Gastrocnemius medialis (tissue), 4 donors: Measurements from ENCODE around the gene PTPRM. TPM values are rescaled to one million over a fixed set of nuclear protein-coding genes. Genes with fewer than 3 reads are reported as not detected.

Experiments used
- ATAC-seq, 2 donors: fragments of 150-250 bp; one replicate each; pipeline ENCODE4 v1.9.1; 2016
- DNase-seq, 2 donors: peaks; one replicate each; pipeline ENCODE4 v3.0.0-alpha.2; 2019
- H3K27ac ChIP-seq, 4 donors: fragments of 200-600 bp; sonication (generic); 1 replicate in 1 of 4; 2 replicates in 3 of 4; pipeline ENCODE4 v1.5.1; 2016 to 2018; ENCODE audit warnings: mild to moderate bottlenecking in 2 of 4, moderate library complexity in 1 of 4
- H3K27me3 ChIP-seq, 3 donors: fragments of 200-600 bp; sonication (generic) in 2 of 3; 1 replicate in 1 of 3; 2 replicates in 2 of 3; pipeline versions ENCODE4 v1.5.1 to v1.6.0; 2016 to 2019; ENCODE audit warnings: mild to moderate bottlenecking in 1 of 3, moderate library complexity in 1 of 3
- H3K36me3 ChIP-seq, 2 donors: fragments of 200-600 bp; sonication (generic) in 1 of 2; one replicate each; pipeline ENCODE4 v1.5.1; 2017 to 2018
- H3K4me1 ChIP-seq, 2 donors: fragments of 200-600 bp; sonication (generic) in 1 of 2; one replicate each; pipeline ENCODE4 v1.5.1; 2016 to 2017; ENCODE audit warnings: mild to moderate bottlenecking in 2 of 2
- H3K4me3 ChIP-seq, 4 donors: fragments of 200-600 bp; sonication (generic) in 3 of 4; 1 replicate in 1 of 4; 2 replicates in 3 of 4; pipeline ENCODE4 v1.5.1; 2016 to 2019; ENCODE audit warnings: mild to moderate bottlenecking in 2 of 4
- H3K9me3 ChIP-seq, 3 donors: fragments of 200-600 bp; sonication (generic) in 2 of 3; 1 replicate in 1 of 3; 2 replicates in 2 of 3; pipeline ENCODE4 v1.5.1; 2016 to 2019
- CTCF ChIP-seq, 5 experiments: fragments of 450-650 bp in 3 of 5; fragments of 200-600 bp in 2 of 5; sonication (generic) in 2 of 5; IDR thresholded peaks in 4 of 5; conservative IDR thresholded peaks in 1 of 5; 1 replicate in 4 of 5; 2 replicates in 1 of 5; pipeline ENCODE4 v1.5.1; 2016 to 2019; ENCODE audit warnings: antibody characterized with exemption in 5 of 5, mild to moderate bottlenecking in 3 of 5, moderate library complexity in 3 of 5
- POLR2A ChIP-seq, 2 donors: fragments of 450-650 bp; IDR thresholded peaks; one replicate each; pipeline ENCODE4 v1.6.1; 2017; ENCODE audit warnings: antibody characterized with exemption in 2 of 2, mild to moderate bottlenecking in 2 of 2, moderate library complexity in 2 of 2
- in situ Hi-C, 4 donors: fragments of 200-750 bp; cut with MboI; loops; one replicate each; pipeline versions ENCODE4 v1.15.0 to v1.8.0; 2017; ENCODE audit warnings: low sequenced_read_pairs in 4 of 4
- intact Hi-C: fragments of 100-400 bp; cut with DNase I; formaldehyde crosslinking; loops from one replicate; pipeline ENCODE4 v1.15.1; 2023; ENCODE audit warnings: low total_unique reads
- total RNA-seq, 4 donors: library from RNA; depleted of rRNA; stranded (reverse); fragments of >200 nt; gene quantifications; one replicate each; pipeline versions ENCODE4 v1.1.0 to v1.2.3, GENCODE V29; 2016

Gene PTPRM
- total RNA-seq, 4 donors from 2014 or later, result 52.6 to 79.3 (median 63.8) TPM

- Histone ChIP-seq H3K4me1 (peaks cover 18 to 25% of the 10 kb centered on the region in 2 donors), H3K36me3 (no peaks in the 10 kb centered on the region), H3K4me3 (no peak overlapping the region), H3K27me3 (no peaks in the 10 kb centered on the region), H3K27ac (no peak overlapping the region), H3K9me3 (no peaks in the 10 kb centered on the region)
- intact Hi-C loops (no loop called here), in situ Hi-C loops (no loop called here)
- DNase-seq (no peak), ATAC-seq (no peak)
- TF ChIP-seq CTCF (IDR thresholded peaks at IDR 0.05 in 4 of 5, conservative IDR thresholded peaks at IDR 0.05 in 1 of 5) (no peak), POLR2A (IDR thresholded peaks at IDR 0.05) (no peak)
These were observed 356.0 kb downstream of the PTPRM start for GRCh38 chr18:7923105-7923504.

DNA sequence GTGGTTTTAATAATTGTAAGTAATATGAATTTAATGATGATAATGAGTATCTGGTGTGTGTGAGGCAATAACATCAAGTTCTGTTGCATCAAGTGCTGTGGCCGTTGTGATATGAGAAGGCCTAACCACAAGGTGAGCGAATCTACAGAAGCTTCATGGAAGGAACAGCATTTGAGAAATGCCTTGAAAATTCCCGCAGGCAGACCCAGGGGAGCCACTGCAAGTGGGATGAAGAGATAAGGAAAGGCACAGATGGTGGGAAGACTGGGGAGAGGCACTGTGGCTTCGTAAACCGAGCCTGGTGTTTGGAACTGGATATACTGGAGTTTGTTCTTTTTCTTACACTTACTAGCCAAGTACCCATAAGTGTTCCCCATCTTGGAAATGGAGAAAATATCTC, 357.5 kb downstream of the PTPRM start:
- TF ChIP-seq CTCF (IDR thresholded peaks at IDR 0.05 in 4 of 5, conservative IDR thresholded peaks at IDR 0.05 in 1 of 5), result no peak
- H3K9me3 ChIP-seq, result no peaks in the 10 kb centered on the region
- H3K4me3 ChIP-seq, result no peak overlapping the region
- intact Hi-C loops, result no loop called here
- H3K27me3 ChIP-seq, result no peaks in the 10 kb centered on the region
- ATAC-seq, result no peak
- no peaks in the 10 kb centered on the region for H3K36me3 ChIP-seq
- H3K27ac ChIP-seq, result no peak overlapping the region
- peaks cover 18 to 25% of the 10 kb centered on the region in 2 donors for H3K4me1 ChIP-seq
- in situ Hi-C loops, result no loop called here
- no peak for DNase-seq

- in situ Hi-C loops, result no loop called here
- ATAC-seq, result peak; percentile 89 to 95
- H3K9me3 ChIP-seq, result no peaks in the 10 kb centered on the region
- intact Hi-C loops, result no loop called here
- no peaks in the 10 kb centered on the region for H3K36me3 ChIP-seq
- H3K4me1 ChIP-seq, result peaks cover 18% of the 10 kb centered on the region in 2 donors
- DNase-seq, result peak in 1 of 2 donors; percentile 54
- TF ChIP-seq CTCF (IDR thresholded peaks at IDR 0.05 in 4 of 5, conservative IDR thresholded peaks at IDR 0.05 in 1 of 5), result peak in 4 of 5 experiments; percentile 26 to 56 (median 36)
- no peak for TF ChIP-seq POLR2A (IDR thresholded peaks at IDR 0.05)
- H3K27me3 ChIP-seq, result no peaks in the 10 kb centered on the region
- H3K4me3 ChIP-seq, result no peak overlapping the region
- H3K27ac ChIP-seq, result peak overlapping the region in 1 of 4 donors; percentile 19
These were observed 359.4 kb downstream of the PTPRM start for GRCh38 chr18:7926526-7926925.

DNA sequence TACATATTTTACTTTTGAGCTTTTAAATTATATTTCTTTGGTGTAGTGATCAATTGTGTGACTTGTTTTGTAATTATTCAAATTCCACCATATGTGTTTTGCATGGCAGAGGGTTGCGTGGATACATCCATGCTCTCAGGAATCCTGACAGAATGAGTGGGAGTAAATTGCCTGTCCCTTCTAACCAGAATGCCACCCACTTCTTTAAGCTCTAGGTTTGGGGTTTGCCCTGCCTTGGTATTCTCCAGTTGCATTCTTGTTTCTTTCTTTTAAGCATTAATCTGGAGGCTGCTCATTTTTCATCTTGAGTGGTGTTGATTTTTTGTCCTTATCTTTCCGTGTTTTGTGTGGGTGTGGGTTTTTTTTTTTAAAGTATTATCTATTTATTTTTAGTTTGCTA, 360.0 kb downstream of the PTPRM start:
- DNase-seq (no peak), ATAC-seq (no peak)
- H3K4me3 ChIP-seq, result no peak overlapping the region
- intact Hi-C loops (no loop called here), in situ Hi-C loops (no loop called here)
- H3K27me3 ChIP-seq, result no peaks in the 10 kb centered on the region
- H3K36me3 ChIP-seq, result no peaks in the 10 kb centered on the region
- TF ChIP-seq POLR2A (IDR thresholded peaks at IDR 0.05) (no peak), CTCF (IDR thresholded peaks at IDR 0.05 in 4 of 5, conservative IDR thresholded peaks at IDR 0.05 in 1 of 5) (no peak)
- H3K27ac ChIP-seq, result peak overlapping the region in 1 of 4 donors; percentile 19
- H3K9me3 ChIP-seq, result no peaks in the 10 kb centered on the region
- peaks cover 12 to 13% of the 10 kb centered on the region in 2 donors for H3K4me1 ChIP-seq

DNA sequence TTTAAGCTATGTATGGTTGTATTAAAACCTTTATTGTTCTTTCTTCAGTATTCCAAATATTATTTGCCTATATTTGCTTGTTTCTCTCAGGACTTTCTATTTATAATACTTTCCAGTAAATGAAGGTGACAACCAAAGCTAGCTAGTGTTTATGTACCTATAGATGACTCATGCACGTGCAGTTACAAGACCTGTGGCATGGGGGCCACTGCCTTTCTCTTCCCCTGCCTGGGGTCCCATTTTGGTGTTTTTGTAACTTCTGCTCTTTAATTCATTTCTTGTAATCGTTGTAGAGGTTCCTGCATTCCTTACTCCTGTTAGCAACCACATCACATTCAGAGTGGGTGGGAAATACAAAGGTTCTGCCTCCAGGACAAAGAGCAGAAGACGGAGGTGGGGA, 364.6 kb downstream of the PTPRM start:
- H3K36me3 ChIP-seq, result no peaks in the 10 kb centered on the region
- H3K4me3 ChIP-seq, result no peak overlapping the region
- in situ Hi-C loops (no loop called here), intact Hi-C loops (loop anchor here (2.0 kb wide), 1 partner anchor 15 kb away; no protein-coding TSS in a partner anchor)
- DNase-seq, result no peak
- TF ChIP-seq CTCF (IDR thresholded peaks at IDR 0.05 in 4 of 5, conservative IDR thresholded peaks at IDR 0.05 in 1 of 5), result no peak
- no peak for TF ChIP-seq POLR2A (IDR thresholded peaks at IDR 0.05)
- H3K27ac ChIP-seq, result no peak overlapping the region
- H3K9me3 ChIP-seq, result no peaks in the 10 kb centered on the region
- H3K4me1 ChIP-seq, result peaks cover 3% of the 10 kb centered on the region in 2 donors
- no peaks in the 10 kb centered on the region for H3K27me3 ChIP-seq
- no peak for ATAC-seq
